B cell (primary cell): ENCODE measurements around the gene IL31RA. TPM values are rescaled to one million over a fixed set of nuclear protein-coding genes. Genes with fewer than 3 reads are reported as not detected.

Experiments
- ATAC-seq: fragments of 200-7000 bp; cut with Tn5 transposase; one replicate; pipeline ENCODE4 v1.10.0; 2021; ENCODE audit warnings: low read depth, mild to moderate bottlenecking, moderate number of reproducible peaks, moderate library complexity
- CTCF ChIA-PET: fragments of 350-600 bp; sonication (Branson Sonifier 250); formaldehyde crosslinking; loops from one replicate; lab custom pipeline; 2021; ENCODE audit warnings: antibody characterized with exemption, inconsistent platforms; lab: Charles Lee
- POLR2A ChIA-PET: fragments of 350-600 bp; sonication (Branson Sonifier 250); formaldehyde crosslinking; loops from one replicate; lab custom pipeline; 2021; ENCODE audit warnings: antibody characterized with exemption; lab: Charles Lee
- DNase-seq: peaks from one replicate; pipeline ENCODE4 v3.0.0; 2013
- H2AFZ ChIP-seq: 2 replicates; pipeline ENCODE4 v1.6.1; 2012; ENCODE audit warnings: mild to moderate bottlenecking, low read depth, low read length; ENCODE audit not compliant: insufficient read depth, poor library complexity, severe bottlenecking
- H3K27ac ChIP-seq, 2 donors: 1 replicate in 1 of 2; 2 replicates in 1 of 2; pipeline ENCODE4 v1.5.1; 2012 to 2013; ENCODE audit warnings: low read length in 2 of 2, mild to moderate bottlenecking in 2 of 2, moderate library complexity in 1 of 2
- H3K27me3 ChIP-seq, 4 experiments: fragments of 200-600 bp in 1 of 4; sonication (generic) in 1 of 4; replicated peaks in 1 of 4; 1 replicate in 2 of 4; 2 replicates in 2 of 4; pipeline versions ENCODE4 v1.6.1 to v1.7.0; 2013 to 2016; ENCODE audit warnings: low read length in 3 of 4, mild to moderate bottlenecking in 2 of 4, mixed read lengths in 1 of 4, moderate library complexity in 1 of 4; ENCODE audit not compliant: insufficient read depth in 4 of 4, control insufficient read depth in 3 of 4; ENCODE audit errors: control extremely low read depth in 1 of 4
- H3K36me3 ChIP-seq, 2 experiments: replicated peaks in 1 of 2; 1 replicate in 1 of 2; 2 replicates in 1 of 2; pipeline versions ENCODE4 v1.6.1 to v1.7.1; 2013; ENCODE audit warnings: low read length in 1 of 2; ENCODE audit not compliant: insufficient read depth in 2 of 2, control insufficient read depth in 1 of 2; ENCODE audit errors: control extremely low read depth in 1 of 2, extremely low read depth in 1 of 2
- H3K4me1 ChIP-seq, 2 donors: fragments of 200-600 bp in 1 of 2; sonication (generic) in 1 of 2; 1 replicate in 1 of 2; 2 replicates in 1 of 2; pipeline versions ENCODE4 v1.5.1 to v1.6.1; 2013 to 2017; ENCODE audit warnings: low read length in 2 of 2; ENCODE audit not compliant: control insufficient read depth in 2 of 2, insufficient read depth in 2 of 2
- H3K4me2 ChIP-seq: replicated peaks from 2 replicates; pipeline ENCODE3; 2012; ENCODE audit warnings: mild to moderate bottlenecking, low read depth, low read length; ENCODE audit not compliant: poor library complexity, severe bottlenecking
- H3K4me3 ChIP-seq, 5 experiments: fragments of 200-600 bp in 1 of 5; sonication (generic) in 1 of 5; 1 replicate in 3 of 5; 2 replicates in 2 of 5; pipeline versions ENCODE4 v1.5.1 to v1.7.0; 2011 to 2016; ENCODE audit warnings: low read length in 4 of 5, mild to moderate bottlenecking in 4 of 5, low read depth in 2 of 5, control low read depth in 1 of 5, moderate library complexity in 1 of 5; ENCODE audit not compliant: insufficient read depth in 1 of 5; ENCODE audit errors: control extremely low read depth in 1 of 5, extremely low read depth in 1 of 5
- H3K79me2 ChIP-seq: fragments of 200-600 bp; sonication (generic); one replicate; pipeline ENCODE4 v1.6.0; 2016; ENCODE audit warnings: low read length; ENCODE audit not compliant: control insufficient read depth, insufficient read depth
- H3K9ac ChIP-seq: fragments of 200-600 bp; sonication (generic); 2 replicates; pipeline ENCODE4 v1.6.1; 2017; ENCODE audit warnings: mild to moderate bottlenecking, low read length, moderate library complexity
- H3K9me3 ChIP-seq, 3 donors: one replicate each; pipeline versions ENCODE4 v1.6.1 to v1.7.1; 2013; ENCODE audit warnings: low read length in 2 of 3; ENCODE audit not compliant: control insufficient read depth in 2 of 3, insufficient read depth in 1 of 3; ENCODE audit errors: control extremely low read depth in 1 of 3
- H4K20me1 ChIP-seq: 2 replicates; pipeline ENCODE4 v1.6.0; 2012; ENCODE audit warnings: mild to moderate bottlenecking, low read length; ENCODE audit not compliant: insufficient read depth, control insufficient read depth, poor library complexity, severe bottlenecking
- H3K27ac Mint-ChIP-seq: one replicate; pipeline ENCODE4 v1.8.0; 2021; ENCODE audit warnings: mixed read lengths
- H3K27me3 Mint-ChIP-seq: one replicate; pipeline ENCODE4 v1.8.0; 2021; ENCODE audit warnings: mixed read lengths
- H3K4me1 Mint-ChIP-seq: one replicate; pipeline ENCODE4 v1.8.0; 2021; ENCODE audit warnings: mixed read lengths
- H3K4me3 Mint-ChIP-seq: one replicate; pipeline ENCODE4 v1.8.0; 2021; ENCODE audit warnings: mixed read lengths
- H3K9me3 Mint-ChIP-seq: one replicate; pipeline ENCODE4 v1.8.0; 2022; ENCODE audit warnings: mixed read lengths; ENCODE audit not compliant: insufficient read depth
- CTCF ChIP-seq: fragments of 200-600 bp; IDR thresholded peaks from one replicate; pipeline ENCODE4 v1.8.0; 2022; ENCODE audit warnings: antibody characterized with exemption, mild to moderate bottlenecking
- EZH2 ChIP-seq: IDR thresholded peaks from 2 replicates; pipeline ENCODE4 v1.6.1; 2012; ENCODE audit warnings: borderline replicate concordance, low read depth, mild to moderate bottlenecking, moderate library complexity, low read length; ENCODE audit not compliant: insufficient read depth, poor library complexity, severe bottlenecking
- WGBS: methylation state at CpG from one replicate; pipeline ENCODE4 v1.1.5; 2013; ENCODE audit warnings: missing lambda C conversion rate; ENCODE audit not compliant: insufficient coverage; 5-methylcytosine and 5-hydroxymethylcytosine counted together
- intact Hi-C: fragments of 100-400 bp; cut with micrococcal nuclease; formaldehyde crosslinking; loops from one replicate; pipeline ENCODE4 v1.10.0; 2022
- polyA plus RNA-seq: library from polyadenylated mRNA; depleted of rRNA; stranded (reverse); fragments of >200 nt; gene quantifications from 2 replicates; pipeline ENCODE4 v1.2.3, GENCODE V29; 2012
- total RNA-seq, 2 donors: library from RNA; stranded (reverse); fragments of 120-200 nt in 1 of 2; gene quantifications; 1 replicate in 1 of 2; 2 replicates in 1 of 2; pipeline versions ENCODE4 v1.2.3 to v1.2.4, GENCODE V29; 2013 to 2022

Gene IL31RA
- total and polyA plus RNA-seq, 2 donors (not counting 1 experiment from before 2014, with no cell fraction given), result not detected

- Mint-ChIP-seq H3K4me1 (no peaks in the 10 kb centered on the region), H3K27me3 (no peaks in the 10 kb centered on the region), H3K4me3 (no peak overlapping the region), H3K27ac (no peak overlapping the region), H3K9me3 (no peaks in the 10 kb centered on the region)
- 87% methylated on average over 3 of the region's 5 CpGs for WGBS
- ChIA-PET POLR2A (no interaction called here), CTCF (no interaction called here)
- Histone ChIP-seq H2AFZ (no peak overlapping the region), H3K27me3 (no peaks in the 10 kb centered on the region), H4K20me1 (no peaks in the 10 kb centered on the region), H3K4me3 (no peak overlapping the region), H3K79me2 (no peaks in the 10 kb centered on the region), H3K36me3 (no peaks in the 10 kb centered on the region), H3K27ac (no peak overlapping the region), H3K9me3 (no peaks in the 10 kb centered on the region), H3K4me2 (no peak overlapping the region), H3K9ac (no peak overlapping the region), H3K4me1 (no peaks in the 10 kb centered on the region)
- ATAC-seq, result no peak
- TF ChIP-seq EZH2, result no peak
- TF ChIP-seq CTCF, result no peak
- intact Hi-C loops, result no loop called here
- DNase-seq, result no peak
These were observed 15.8 kb downstream of the IL31RA start for GRCh38 chr5:55866934-55867333.

- Mint-ChIP-seq H3K27ac (no peak overlapping the region), H3K9me3 (no peaks in the 10 kb centered on the region), H3K4me1 (no peaks in the 10 kb centered on the region), H3K27me3 (peaks cover 3% of the 10 kb centered on the region), H3K4me3 (no peak overlapping the region)
- no peak overlapping the region for H3K27ac ChIP-seq
- 100% methylated on average over 1 of the region's 1 CpG for WGBS
- no peak overlapping the region for H3K9ac ChIP-seq
- DNase-seq, result no peak
- no peaks in the 10 kb centered on the region for H3K27me3 ChIP-seq
- H3K9me3 ChIP-seq, result no peaks in the 10 kb centered on the region
- H3K4me3 ChIP-seq, result no peak overlapping the region
- POLR2A ChIA-PET, result no interaction called here
- H4K20me1 ChIP-seq, result no peaks in the 10 kb centered on the region
- H3K36me3 ChIP-seq, result no peaks in the 10 kb centered on the region
- no peak overlapping the region for H2AFZ ChIP-seq
- CTCF ChIA-PET, result no interaction called here
- intact Hi-C loops, result no loop called here
- H3K4me2 ChIP-seq, result no peak overlapping the region
- TF ChIP-seq CTCF, result no peak
- TF ChIP-seq EZH2, result no peak
- ATAC-seq, result no peak
- H3K79me2 ChIP-seq, result no peaks in the 10 kb centered on the region
- H3K4me1 ChIP-seq, result no peaks in the 10 kb centered on the region
These were observed 17.7 kb downstream of the IL31RA start for GRCh38 chr5:55868846-55869245.
